ENCODE data around the gene ERC2.
A peak's percentile ranks its signal among the peaks of the same experiment; 100 is the strongest.

ERC2 gene

GRCh38 chr3:55692295-55692956 lies 775.8 kb downstream of the ERC2 start:
- DNase-seq: peak; percentile 10

- peak; percentile 75 for DNase-seq
These were observed 777.1 kb downstream of the ERC2 start for GRCh38 chr3:55691141-55691540.

- DNase-seq: peak; percentile 75
These were observed 777.5 kb downstream of the ERC2 start for GRCh38 chr3:55690726-55691125.

- DNase-seq: peak; percentile 70
These were observed 778.1 kb downstream of the ERC2 start for GRCh38 chr3:55690177-55690576.

GRCh38 chr3:55688154-55688553 lies 780.1 kb downstream of the ERC2 start:
- no peak for DNase-seq

GRCh38 chr3:55687526-55687925 lies 780.7 kb downstream of the ERC2 start:
- no peak for DNase-seq

- DNase-seq: no peak
These were observed 781.6 kb downstream of the ERC2 start for GRCh38 chr3:55686426-55687254.

- DNase-seq: no peak
These were observed 784.5 kb downstream of the ERC2 start for GRCh38 chr3:55683666-55684270.

- no peak for DNase-seq
These were observed 785.8 kb downstream of the ERC2 start for GRCh38 chr3:55682461-55682860.

- no peak for DNase-seq
These were observed 789.6 kb downstream of the ERC2 start for GRCh38 chr3:55678546-55679216.

GRCh38 chr3:55676643-55677042 lies 791.6 kb downstream of the ERC2 start:
- DNase-seq: peak; percentile 1

- no peak for DNase-seq
These were observed 792.8 kb downstream of the ERC2 start for GRCh38 chr3:55675478-55675877.

- no peak for DNase-seq
These were observed 794.5 kb downstream of the ERC2 start for GRCh38 chr3:55673764-55674163.

- no peak for DNase-seq
These were observed 799.1 kb downstream of the ERC2 start for GRCh38 chr3:55669133-55669532.

GRCh38 chr3:55668359-55668758 lies 799.9 kb downstream of the ERC2 start:
- DNase-seq: no peak

- DNase-seq: no peak
These were observed 803.9 kb downstream of the ERC2 start for GRCh38 chr3:55664387-55664786.

- DNase-seq: no peak
These were observed 805.6 kb downstream of the ERC2 start for GRCh38 chr3:55662683-55663082.

GRCh38 chr3:55661571-55661970 lies 806.7 kb downstream of the ERC2 start:
- DNase-seq: no peak

- DNase-seq: no peak
These were observed 807.1 kb downstream of the ERC2 start for GRCh38 chr3:55661141-55661540.

GRCh38 chr3:55660642-55661041 lies 807.6 kb downstream of the ERC2 start:
- DNase-seq: no peak

GRCh38 chr3:55659701-55660100 lies 808.6 kb downstream of the ERC2 start:
- DNase-seq: no peak

GRCh38 chr3:55658690-55659562 lies 809.3 kb downstream of the ERC2 start:
- DNase-seq: no peak

All from DMS79 treated with DMSO at 0.1 percent for 48 hours (cell line).